ENCODE results near the gene TNC.

GRCh38 chr9:115002371-115003120 lies 115.4 kb downstream of the TNC start:
- no peak for TF ChIP-seq EZH2 (optimal IDR thresholded peaks at IDR 0.05; ENCODE audit: low read depth, low read length)
- TF ChIP-seq CTCF (IDR thresholded peaks at IDR 0.05; ENCODE audit: low read length) = no peak
- no peak for TF ChIP-seq EZH2phosphoT487 (IDR thresholded peaks at IDR 0.05; ENCODE audit: low read length)
